Measurements from ENCODE around the gene BAZ1A.
"Not testable (repeated sequence)": the region's sequence is repeated elsewhere in the genome, so short reads cannot be mapped to it uniquely, and the experiment has no call there.

Gene BAZ1A

GRCh38 chr14:34806257-34806656 lies 68.9 kb downstream of the BAZ1A start:
- no peak overlapping the region for H3K4me3 ChIP-seq (ENCODE audit: low read depth, low read length)
- TF ChIP-seq, protein P1, sequence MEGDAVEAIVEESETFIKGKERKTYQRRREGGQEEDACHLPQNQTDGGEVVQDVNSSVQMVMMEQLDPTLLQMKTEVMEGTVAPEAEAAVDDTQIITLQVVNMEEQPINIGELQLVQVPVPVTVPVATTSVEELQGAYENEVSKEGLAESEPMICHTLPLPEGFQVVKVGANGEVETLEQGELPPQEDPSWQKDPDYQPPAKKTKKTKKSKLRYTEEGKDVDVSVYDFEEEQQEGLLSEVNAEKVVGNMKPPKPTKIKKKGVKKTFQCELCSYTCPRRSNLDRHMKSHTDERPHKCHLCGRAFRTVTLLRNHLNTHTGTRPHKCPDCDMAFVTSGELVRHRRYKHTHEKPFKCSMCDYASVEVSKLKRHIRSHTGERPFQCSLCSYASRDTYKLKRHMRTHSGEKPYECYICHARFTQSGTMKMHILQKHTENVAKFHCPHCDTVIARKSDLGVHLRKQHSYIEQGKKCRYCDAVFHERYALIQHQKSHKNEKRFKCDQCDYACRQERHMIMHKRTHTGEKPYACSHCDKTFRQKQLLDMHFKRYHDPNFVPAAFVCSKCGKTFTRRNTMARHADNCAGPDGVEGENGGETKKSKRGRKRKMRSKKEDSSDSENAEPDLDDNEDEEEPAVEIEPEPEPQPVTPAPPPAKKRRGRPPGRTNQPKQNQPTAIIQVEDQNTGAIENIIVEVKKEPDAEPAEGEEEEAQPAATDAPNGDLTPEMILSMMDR (IDR thresholded peaks at IDR 0.05; ENCODE audit: low read depth, low read length, missing control alignments) = no peak
- no peak for DNase-seq (ENCODE audit: low read depth)

DNA sequence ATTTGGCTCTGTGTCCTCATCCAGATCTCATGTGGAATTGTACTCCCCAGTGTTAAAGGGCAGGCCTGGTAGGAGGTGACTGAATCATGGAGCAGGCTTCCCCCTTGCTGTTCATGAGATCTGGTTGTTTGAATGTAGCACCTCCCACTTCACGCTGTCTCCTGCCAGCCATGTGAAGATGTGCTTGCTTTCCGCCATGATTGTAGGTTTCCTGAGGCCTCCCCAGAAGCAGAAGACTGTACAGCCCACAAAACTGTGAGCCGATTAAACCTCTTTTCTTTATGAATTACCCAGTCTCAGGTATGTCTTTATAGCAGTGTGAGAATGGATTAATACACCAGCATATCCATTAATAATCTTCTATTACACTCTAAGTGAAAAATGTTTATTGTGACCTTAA lies 70.2 kb downstream of the BAZ1A start:
- no peak overlapping the region for H3K4me3 ChIP-seq (ENCODE audit: low read depth, low read length)
- TF ChIP-seq, protein P1 (IDR thresholded peaks at IDR 0.05; ENCODE audit: low read depth, low read length, missing control alignments) = no peak
- no peak for DNase-seq (ENCODE audit: low read depth)

GRCh38 chr14:34798861-34799260 lies 76.3 kb downstream of the BAZ1A start:
- not testable (repeated sequence) for H3K4me3 ChIP-seq (ENCODE audit: low read depth, low read length); DNase-seq (ENCODE audit: low read depth)

DNA sequence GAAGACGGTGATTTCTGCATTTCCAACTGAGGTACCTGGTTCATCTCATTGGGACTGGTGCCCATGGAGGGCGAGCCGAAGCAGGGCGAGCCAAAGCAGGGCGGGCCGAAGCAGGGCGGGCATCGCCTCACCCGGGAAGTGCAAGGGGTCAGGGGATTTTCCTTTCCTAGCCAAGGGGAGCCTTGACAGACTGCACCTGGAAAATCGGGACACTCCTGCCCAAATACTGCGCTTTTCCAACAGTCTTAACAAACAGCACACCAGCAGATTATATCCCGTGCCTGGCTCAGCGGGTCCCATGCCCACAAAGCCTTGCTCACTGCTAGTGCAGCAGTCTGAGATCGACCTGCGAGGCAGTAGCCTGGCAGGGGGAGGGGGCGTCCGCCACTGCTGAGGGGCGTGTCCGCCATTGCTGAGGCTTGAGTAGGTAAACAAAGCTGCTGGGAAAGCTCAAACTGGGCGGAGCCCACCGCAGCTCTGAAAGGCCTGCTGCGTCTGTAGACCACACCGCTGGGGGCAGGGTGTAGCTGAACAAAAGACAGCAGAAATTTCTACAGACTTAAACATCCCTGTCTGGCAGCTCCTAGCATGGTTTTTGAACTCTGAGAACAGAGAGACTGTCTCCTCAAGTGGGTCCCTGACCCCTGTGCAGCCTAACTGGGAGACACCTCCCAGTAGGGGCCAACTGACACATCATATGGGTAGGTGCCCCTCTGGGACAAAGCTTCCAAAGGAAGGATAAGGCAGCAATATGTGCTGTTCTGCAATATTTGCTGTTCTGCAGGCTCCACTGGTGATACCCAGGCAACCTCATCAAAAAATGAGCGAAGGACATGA lies 77.2 kb downstream of the BAZ1A start:
- TF ChIP-seq, protein P1 (IDR thresholded peaks at IDR 0.05; ENCODE audit: low read depth, low read length, missing control alignments) = no peak
- no peak for DNase-seq (ENCODE audit: low read depth)
- no peak overlapping the region for H3K4me3 ChIP-seq (ENCODE audit: low read depth, low read length)

- no peak overlapping the region for H3K4me3 ChIP-seq (ENCODE audit: low read depth, low read length)
- DNase-seq (ENCODE audit: low read depth) = no peak
- TF ChIP-seq, protein P1 (IDR thresholded peaks at IDR 0.05; ENCODE audit: low read depth, low read length, missing control alignments) = no peak
Measured at GRCh38 chr14:34796902-34797301, 78.3 kb downstream of the BAZ1A start.

DNA sequence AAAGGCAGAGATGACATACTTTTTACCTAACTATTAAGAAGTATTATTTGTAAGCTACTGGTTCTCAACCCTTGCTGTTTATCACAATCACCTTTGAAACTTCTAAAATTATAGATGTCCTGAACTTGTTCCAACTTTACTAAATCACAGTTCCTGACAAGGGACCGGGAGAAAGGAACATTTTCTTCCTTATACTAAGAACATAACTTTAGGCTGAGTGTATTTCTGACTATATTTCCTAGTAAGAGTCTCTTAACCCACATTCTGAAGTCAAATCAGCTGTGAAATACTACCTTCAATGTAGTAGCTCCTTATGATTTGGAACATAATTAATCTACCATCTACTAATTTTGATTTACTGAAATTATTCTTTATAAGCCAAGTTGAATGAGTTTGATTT lies 80.2 kb downstream of the BAZ1A start:
- TF ChIP-seq, protein P1 (IDR thresholded peaks at IDR 0.05; ENCODE audit: low read depth, low read length, missing control alignments) = no peak

DNA sequence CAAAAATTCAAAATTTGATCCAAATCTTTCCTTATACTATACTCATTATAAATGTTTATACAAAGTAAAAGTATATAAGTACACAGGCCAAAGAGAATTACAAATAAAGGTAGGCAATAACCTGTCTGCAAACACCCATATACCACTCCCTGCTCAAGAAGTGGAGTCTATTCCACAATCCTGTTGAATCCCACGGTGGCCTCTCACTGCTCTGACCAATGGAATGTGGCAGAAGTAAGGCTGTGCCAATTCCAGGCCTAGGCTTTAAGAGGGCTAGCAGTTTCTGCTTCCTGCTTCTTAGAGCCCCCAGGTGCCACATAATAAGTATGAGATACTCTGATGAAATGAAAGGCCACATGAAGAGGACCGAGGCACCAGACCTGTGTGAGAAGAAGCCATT lies 80.9 kb downstream of the BAZ1A start:
- H3K4me3 ChIP-seq (ENCODE audit: low read depth, low read length) = no peak overlapping the region
- TF ChIP-seq, protein P1 (IDR thresholded peaks at IDR 0.05; ENCODE audit: low read depth, low read length, missing control alignments) = no peak
- DNase-seq (ENCODE audit: low read depth) = no peak

More for the DNA sequence above, 80.2 kb downstream of the BAZ1A start:
- no peak for DNase-seq (ENCODE audit: low read depth)
- no peak overlapping the region for H3K4me3 ChIP-seq (ENCODE audit: low read depth, low read length)

All from GM12864 (cell line).